Natural killer cell treated with Interleukin-12 subunit alpha and Interleukin-12 subunit beta and Interleukin-15 and Interleukin-18, amount 100 ng/mL, for 72 hours (primary cell): ENCODE results near the gene CHST3. TPM values are rescaled to one million over a fixed set of nuclear protein-coding genes. Genes with fewer than 3 reads are reported as not detected.
A peak's percentile ranks its signal among the peaks of the same experiment; 100 is the strongest.
"Not testable (repeated sequence)": the region's sequence is repeated elsewhere in the genome, so short reads cannot be mapped to it uniquely, and the experiment has no call there.

Experiments
- ATAC-seq, 2 donors: fragments of 150-1000 bp; cut with Tn5 transposase in 1 of 2; sonication (Bioruptor Pico), chemical (Tn5 transposase) in 1 of 2; 2 replicates each; pipeline ENCODE4 v1.10.0; 2021
- DNase-seq: peaks from one replicate; pipeline ENCODE4 v3.0.0; 2022; ENCODE audit warnings: low spot score
- H3K27ac Mint-ChIP-seq, 2 donors: 1 replicate in 1 of 2; 2 replicates in 1 of 2; pipeline ENCODE4 v1.8.0; 2022; ENCODE audit warnings: mixed read lengths in 2 of 2, mild to moderate bottlenecking in 1 of 2, moderate library complexity in 1 of 2
- H3K27me3 Mint-ChIP-seq, 2 donors: 1 replicate in 1 of 2; 2 replicates in 1 of 2; pipeline ENCODE4 v1.8.0; 2022; ENCODE audit warnings: mixed read lengths in 2 of 2
- H3K36me3 Mint-ChIP-seq: one replicate; pipeline ENCODE4 v1.8.0; 2022; ENCODE audit warnings: mixed read lengths
- H3K4me1 Mint-ChIP-seq, 2 donors: 1 replicate in 1 of 2; 2 replicates in 1 of 2; pipeline ENCODE4 v1.8.0; 2022; ENCODE audit warnings: low read depth in 2 of 2, mixed read lengths in 2 of 2, mild to moderate bottlenecking in 1 of 2
- H3K4me3 Mint-ChIP-seq: one replicate; pipeline ENCODE4 v1.8.0; 2022; ENCODE audit warnings: mixed read lengths
- H3K9me3 Mint-ChIP-seq: 2 replicates; pipeline ENCODE4 v1.8.0; 2022; ENCODE audit warnings: mixed read lengths
- total RNA-seq, 2 donors: library from RNA; stranded (reverse); gene quantifications; one replicate each; pipeline ENCODE4 v1.2.3, GENCODE V29; 2022

The CHST3 gene
- total RNA-seq, 2 donors from 2014 or later: not detected

DNA sequence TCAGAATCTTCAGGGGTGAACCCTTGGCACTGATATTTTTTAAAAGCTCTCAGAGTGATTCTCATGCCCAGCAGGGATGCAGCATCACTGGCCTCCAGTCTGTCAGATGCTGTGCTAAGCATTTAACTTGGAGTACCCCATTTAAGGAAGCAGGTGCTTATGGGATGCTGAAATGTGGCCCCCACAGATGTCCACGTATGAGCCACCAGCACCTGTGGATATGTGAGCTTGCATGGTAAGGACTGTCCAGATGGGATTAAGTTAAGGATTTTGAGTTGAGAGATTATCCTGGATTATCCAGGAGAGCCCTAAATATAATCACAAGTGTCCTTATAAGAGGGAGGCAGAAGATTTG is 17.7 kb downstream of the CHST3 start:
- no peak for DNase-seq
- H3K4me3 Mint-ChIP-seq: no peak overlapping the region
- no peaks in the 10 kb centered on the region for H3K36me3 Mint-ChIP-seq
- ATAC-seq: no peak
- H3K4me1 Mint-ChIP-seq: peaks cover 9 to 18% of the 10 kb centered on the region in 2 donors
- H3K27ac Mint-ChIP-seq: no peak overlapping the region
- peaks cover 7 to 10% of the 10 kb centered on the region in 2 donors for H3K27me3 Mint-ChIP-seq
- no peaks in the 10 kb centered on the region for H3K9me3 Mint-ChIP-seq

DNA sequence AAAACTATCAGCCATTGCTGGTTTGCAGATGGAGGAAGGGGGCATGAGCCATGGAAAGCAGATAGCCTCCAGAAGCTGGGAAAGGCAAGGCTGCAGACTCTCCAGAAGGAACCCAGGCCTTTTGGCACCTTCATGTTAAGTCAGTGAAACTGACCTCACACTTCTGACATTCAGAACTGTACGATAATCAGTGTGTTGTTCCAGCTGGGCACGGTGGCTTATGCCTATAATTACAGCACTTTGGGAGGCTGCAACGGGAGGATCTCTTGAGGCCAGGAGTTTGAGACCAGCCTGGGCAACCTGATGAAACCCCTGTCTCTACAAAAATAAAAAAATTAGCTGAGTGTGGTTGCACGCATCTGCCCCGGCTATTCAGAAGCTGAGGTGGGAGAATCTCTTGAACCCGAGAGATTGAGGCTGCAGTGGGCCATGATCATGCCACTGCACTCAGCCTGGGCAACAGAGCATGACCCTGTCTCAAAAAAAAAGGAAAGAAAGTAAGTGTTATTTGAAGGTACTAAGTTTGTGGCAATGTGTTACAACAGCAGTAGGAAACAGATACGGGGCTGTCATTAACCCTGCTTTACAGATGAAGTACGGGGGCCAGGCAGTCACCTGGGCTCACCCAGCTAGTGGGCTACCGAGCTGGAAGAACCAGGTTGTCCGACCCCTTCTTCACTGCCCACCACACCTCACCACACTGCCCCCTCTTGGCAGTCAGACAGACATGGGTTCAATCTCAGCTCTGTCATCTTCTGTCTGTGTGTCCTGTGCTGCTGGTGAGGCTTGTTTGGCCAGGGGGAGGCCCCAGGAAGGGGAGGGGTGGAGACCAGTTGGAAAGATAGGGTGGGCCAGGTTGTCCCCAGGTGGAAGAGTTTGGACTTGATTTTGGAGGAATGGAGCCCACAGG is 18.3 kb downstream of the CHST3 start:
- ATAC-seq (no peak), DNase-seq (no peak)
- no peak overlapping the region for H3K4me3 Mint-ChIP-seq
- H3K27ac Mint-ChIP-seq: no peak overlapping the region
- peaks cover 9 to 18% of the 10 kb centered on the region in 2 donors for H3K4me1 Mint-ChIP-seq
- no peaks in the 10 kb centered on the region for H3K36me3 Mint-ChIP-seq
- H3K27me3 Mint-ChIP-seq: peaks cover 7 to 10% of the 10 kb centered on the region in 2 donors
- H3K9me3 Mint-ChIP-seq: no peaks in the 10 kb centered on the region

DNA sequence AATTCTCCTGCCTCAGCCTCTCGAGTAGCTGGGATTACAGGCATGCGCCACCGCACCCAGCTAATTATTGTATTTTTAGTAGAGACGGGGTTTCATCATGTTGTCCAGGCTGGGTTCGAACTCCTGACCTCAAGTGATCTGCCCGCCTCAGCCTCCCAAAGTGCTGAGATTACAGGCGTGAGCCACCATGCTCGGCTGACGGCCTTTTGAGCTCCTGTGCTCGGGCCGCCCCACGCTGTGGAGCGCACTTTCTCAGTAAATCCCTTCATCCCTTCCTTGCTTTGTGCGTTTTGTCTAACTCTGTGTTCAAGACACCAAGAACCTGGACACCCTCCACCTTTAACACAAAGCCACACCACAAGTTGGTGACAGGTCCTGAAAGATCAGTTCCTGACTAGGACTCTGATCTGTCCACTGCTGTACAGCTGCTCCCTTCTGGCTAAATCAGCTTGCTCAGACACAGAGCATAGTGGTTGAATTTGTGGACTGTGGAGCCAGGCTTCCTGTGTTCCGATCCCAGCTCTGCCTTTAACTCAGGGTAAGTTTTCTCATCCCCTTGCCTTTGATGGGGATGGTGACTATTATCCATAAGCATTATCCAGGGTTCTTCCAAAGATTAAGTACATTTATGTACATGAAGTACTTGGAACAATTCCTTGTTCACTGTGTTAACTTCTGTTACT is 20.1 kb downstream of the CHST3 start:
- no peak overlapping the region for H3K27ac Mint-ChIP-seq
- ATAC-seq: no peak
- DNase-seq: no peak
- no peak overlapping the region for H3K4me3 Mint-ChIP-seq
- H3K4me1 Mint-ChIP-seq: peaks cover 9 to 18% of the 10 kb centered on the region in 2 donors
- H3K9me3 Mint-ChIP-seq: no peaks in the 10 kb centered on the region
- H3K27me3 Mint-ChIP-seq: peaks cover 5 to 10% of the 10 kb centered on the region in 2 donors
- no peaks in the 10 kb centered on the region for H3K36me3 Mint-ChIP-seq

DNA sequence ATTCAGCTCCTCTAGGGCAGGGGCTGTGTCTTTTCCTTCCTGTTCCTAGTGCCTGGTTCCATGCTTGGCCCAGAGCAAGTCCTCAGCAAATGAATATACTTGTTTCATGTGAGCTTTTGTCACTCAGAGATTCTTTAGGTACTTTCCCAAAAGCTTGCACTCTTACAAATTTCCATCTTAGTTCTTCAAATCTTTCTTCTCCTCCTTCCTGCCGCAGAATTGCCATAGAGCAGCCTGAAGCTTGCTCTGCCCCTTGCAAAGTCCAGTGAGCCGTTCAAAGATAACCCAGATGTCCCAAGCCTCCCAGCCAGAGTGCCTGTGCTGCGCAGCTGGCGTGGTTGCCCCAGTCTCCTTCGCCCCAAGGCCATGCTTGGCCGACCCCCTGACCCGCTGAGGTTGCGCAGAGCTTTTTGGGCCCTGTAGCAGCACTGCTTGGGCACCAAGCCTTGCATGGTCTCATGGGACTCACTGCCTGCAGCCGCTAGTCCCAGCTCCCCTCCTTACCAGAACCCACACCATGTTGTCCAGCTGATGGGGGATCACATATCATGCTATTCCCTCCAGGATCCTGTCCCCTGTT is 20.7 kb downstream of the CHST3 start:
- Mint-ChIP-seq H3K27me3 (peaks cover 9 to 10% of the 10 kb centered on the region in 2 donors), H3K36me3 (no peaks in the 10 kb centered on the region), H3K27ac (peak overlapping the region; percentile 14 to 34), H3K4me3 (peak overlapping the region; percentile 73), H3K4me1 (peaks cover 12 to 18% of the 10 kb centered on the region in 2 donors), H3K9me3 (no peaks in the 10 kb centered on the region)
- ATAC-seq (no peak), DNase-seq (no peak)

DNA sequence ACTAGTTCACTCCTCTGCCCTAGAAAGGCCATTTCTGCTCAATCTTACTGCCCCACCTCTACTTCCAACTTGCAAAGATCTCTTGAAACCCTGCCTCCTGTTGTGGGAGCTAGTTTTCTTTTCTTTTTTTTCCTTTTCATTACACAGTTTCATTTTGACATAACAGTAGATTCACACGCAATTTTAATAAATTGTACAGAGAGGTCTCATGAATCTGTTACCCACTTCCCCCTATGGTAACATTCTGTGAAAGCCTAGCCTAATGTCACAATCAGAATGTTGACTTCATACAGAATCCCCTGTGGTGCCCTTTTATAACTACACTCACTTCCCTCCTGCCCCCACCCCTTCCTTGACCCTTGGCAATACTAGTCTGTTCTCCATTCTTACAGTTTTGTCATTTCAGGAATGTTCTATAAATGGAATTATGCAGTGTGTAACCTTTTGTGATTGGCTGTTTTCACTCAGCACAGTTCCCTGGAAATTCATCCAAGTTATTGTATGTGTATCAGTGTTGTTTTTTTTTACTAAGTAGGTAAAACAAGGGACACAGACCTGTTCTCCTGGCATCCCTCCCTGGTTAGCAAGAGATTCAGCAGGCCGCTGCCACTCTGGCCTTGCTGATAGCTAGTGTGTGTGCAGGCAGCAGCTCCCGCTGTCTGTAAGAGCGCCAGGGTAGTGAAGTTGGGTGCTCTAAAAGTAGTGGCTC is 21.5 kb downstream of the CHST3 start:
- H3K27me3 Mint-ChIP-seq: peaks cover 10% of the 10 kb centered on the region in 2 donors
- peak overlapping the region; percentile 14 to 34 for H3K27ac Mint-ChIP-seq
- no peak for DNase-seq
- H3K9me3 Mint-ChIP-seq: no peaks in the 10 kb centered on the region
- H3K4me1 Mint-ChIP-seq: peaks cover 12 to 18% of the 10 kb centered on the region in 2 donors
- peak overlapping the region; percentile 73 for H3K4me3 Mint-ChIP-seq
- H3K36me3 Mint-ChIP-seq: no peaks in the 10 kb centered on the region
- peak; percentile 76 to 85 for ATAC-seq

DNA sequence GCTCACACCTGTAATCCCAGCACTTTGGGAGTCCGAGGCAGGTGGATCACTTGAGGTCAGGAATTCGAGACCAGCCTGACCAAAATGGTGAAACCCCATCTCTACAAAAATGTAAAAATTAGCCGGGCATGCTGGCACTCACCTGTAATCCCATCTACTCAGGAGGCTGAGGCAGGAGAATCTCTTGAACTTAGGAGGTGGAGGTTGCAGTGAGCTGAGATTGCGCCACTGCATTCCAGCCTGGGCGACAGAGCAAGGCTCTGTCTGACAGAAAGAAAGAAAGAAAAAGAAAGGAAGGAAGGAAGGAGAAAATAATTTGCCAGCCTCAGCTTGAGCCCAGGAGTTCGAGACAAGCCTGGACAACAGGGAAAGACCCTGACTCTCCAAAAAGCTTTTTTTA is 24.7 kb downstream of the CHST3 start:
- DNase-seq, H3K9me3 Mint-ChIP-seq, H3K36me3 Mint-ChIP-seq, ATAC-seq, H3K4me3 Mint-ChIP-seq, H3K27ac Mint-ChIP-seq: not testable (repeated sequence)
- peaks cover 14 to 18% of the 10 kb centered on the region in 2 donors for H3K27me3 Mint-ChIP-seq
- peaks cover 12 to 18% of the 10 kb centered on the region in 2 donors for H3K4me1 Mint-ChIP-seq

DNA sequence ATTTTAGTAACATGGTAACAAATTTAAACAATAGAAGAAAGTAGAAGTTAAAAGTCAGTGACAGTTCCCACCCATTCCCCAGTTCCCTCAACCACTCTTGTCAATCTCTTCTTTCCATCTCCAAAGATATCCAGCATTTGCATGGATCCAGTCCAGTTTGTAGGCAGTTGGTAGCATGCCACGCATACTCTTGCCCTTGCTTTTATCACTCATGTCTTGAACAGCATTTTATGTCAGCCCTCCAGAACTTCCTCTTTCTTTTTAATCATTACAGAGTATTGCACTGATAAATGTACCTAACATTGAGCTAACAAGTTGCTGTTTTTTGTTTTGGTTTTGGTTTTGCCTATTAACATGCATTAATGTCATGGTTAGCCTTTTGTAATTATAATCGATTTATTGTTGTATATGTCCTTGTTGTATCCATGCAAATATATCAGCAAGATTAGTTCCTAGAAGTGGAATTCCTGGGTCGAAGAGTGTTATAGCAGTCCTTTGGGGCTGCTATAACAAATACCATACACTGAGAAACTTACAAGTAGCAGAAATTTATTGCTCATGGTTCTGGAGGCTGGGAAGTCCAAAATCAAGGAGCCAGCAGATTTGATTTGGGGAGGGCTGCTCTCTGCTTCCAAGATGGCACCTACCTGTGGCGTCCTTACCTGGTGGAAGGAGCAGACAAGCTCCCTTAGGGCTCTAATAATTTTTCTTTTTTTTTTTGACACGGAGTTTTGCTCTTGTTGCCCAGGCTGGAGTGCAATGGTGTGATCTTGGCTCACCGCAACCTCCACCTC is 25.7 kb downstream of the CHST3 start:
- H3K9me3 Mint-ChIP-seq: no peaks in the 10 kb centered on the region
- ATAC-seq: no peak
- peaks cover 12 to 14% of the 10 kb centered on the region in 2 donors for H3K4me1 Mint-ChIP-seq
- H3K4me3 Mint-ChIP-seq: no peak overlapping the region
- H3K27ac Mint-ChIP-seq: no peak overlapping the region
- DNase-seq: no peak
- peaks cover 14 to 18% of the 10 kb centered on the region in 2 donors for H3K27me3 Mint-ChIP-seq
- H3K36me3 Mint-ChIP-seq: no peaks in the 10 kb centered on the region

DNA sequence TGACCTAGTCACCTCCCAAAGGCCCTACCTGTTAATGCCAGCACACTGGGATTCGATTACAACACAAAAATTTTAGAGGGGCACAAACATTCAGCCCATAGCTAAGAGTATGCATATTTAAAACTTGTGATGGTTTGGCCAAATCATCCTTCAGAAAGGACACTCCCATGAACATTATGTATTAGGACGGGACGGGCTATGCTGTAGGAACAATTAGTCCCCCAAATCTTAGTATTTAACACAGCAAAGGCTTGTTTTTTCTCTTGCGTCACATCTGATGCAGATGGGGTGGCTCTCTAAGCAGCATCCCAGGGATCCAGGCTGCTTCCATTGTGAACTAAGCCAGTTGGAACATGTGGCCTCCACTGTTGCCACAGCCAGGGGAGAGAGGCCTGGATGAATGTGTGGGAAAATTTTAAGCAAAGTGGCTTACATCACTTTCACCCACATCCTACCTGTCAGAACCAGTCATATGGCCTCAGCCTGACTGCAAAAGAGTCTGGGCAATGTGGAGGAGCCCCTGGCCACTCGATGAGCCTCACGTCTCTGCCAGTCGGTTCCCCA is 26.6 kb downstream of the CHST3 start:
- H3K4me3 Mint-ChIP-seq: no peak overlapping the region

DNA sequence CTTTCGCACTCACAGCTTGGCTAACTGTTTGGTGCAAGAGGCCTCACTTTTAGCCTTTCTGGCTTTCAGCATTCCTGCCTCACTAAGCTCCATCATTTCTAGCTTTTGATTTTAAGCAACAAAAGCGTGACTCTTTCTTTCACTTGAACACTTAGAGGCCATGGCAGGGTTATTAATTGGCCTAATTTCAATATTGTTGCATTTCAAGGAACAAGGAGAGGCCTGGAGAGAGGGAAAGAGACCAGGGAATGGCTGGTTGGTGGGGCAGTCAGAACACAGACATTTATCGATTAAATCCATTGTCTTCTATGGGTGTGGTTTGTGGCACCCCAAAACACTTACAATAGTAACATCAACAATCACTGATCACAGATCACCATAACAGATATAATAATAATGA is 31.3 kb downstream of the CHST3 start:
- no peaks in the 10 kb centered on the region for H3K36me3 Mint-ChIP-seq
- H3K4me1 Mint-ChIP-seq: peaks cover 5% of the 10 kb centered on the region in 2 donors
- ATAC-seq (no peak), DNase-seq (no peak)
- H3K27ac Mint-ChIP-seq: no peak overlapping the region
- H3K9me3 Mint-ChIP-seq: no peaks in the 10 kb centered on the region
- no peak overlapping the region for H3K4me3 Mint-ChIP-seq
- H3K27me3 Mint-ChIP-seq: peaks cover 7 to 8% of the 10 kb centered on the region in 2 donors

More for the DNA sequence above, 26.6 kb downstream of the CHST3 start:
- Mint-ChIP-seq H3K27me3 (peaks cover 8 to 11% of the 10 kb centered on the region in 2 donors), H3K27ac (no peak overlapping the region), H3K36me3 (no peaks in the 10 kb centered on the region), H3K9me3 (no peaks in the 10 kb centered on the region), H3K4me1 (peaks cover 4 to 5% of the 10 kb centered on the region in 2 donors)
- ATAC-seq: no peak
- DNase-seq: no peak

DNA sequence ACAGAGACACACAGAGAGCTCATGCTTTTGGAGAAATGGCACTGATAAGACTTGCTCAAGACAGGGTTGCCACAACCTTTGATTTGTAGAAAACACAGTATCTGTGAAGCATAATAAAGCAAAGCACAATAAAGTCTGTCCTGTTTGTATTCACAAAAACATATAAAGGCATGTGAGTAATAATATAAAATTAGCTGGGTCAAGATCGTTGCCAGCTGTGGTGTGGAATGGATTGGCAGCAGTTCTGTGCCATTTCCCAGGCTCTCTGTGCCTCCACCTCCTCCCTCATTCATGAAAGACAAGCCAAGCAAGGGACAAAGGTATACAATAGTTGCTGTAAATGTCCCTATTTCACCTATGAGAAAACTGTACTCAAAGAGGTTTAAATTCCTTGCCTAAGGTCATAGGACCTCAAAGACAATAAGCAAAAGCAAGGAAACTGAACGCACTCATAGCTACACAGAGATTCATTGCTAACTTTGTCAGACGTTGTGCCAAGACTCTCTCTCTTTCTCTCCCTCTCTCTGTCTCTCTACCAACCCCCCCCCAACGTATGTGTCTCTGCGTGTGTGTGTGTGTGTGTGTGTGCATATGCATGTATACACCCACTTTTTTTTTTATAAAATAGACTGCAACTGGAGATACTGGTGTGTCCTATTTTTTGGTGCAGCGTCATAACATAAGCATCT is 31.8 kb downstream of the CHST3 start:
- peaks cover 5% of the 10 kb centered on the region in 2 donors for H3K4me1 Mint-ChIP-seq
- H3K36me3 Mint-ChIP-seq: no peaks in the 10 kb centered on the region
- peaks cover 7 to 8% of the 10 kb centered on the region in 2 donors for H3K27me3 Mint-ChIP-seq
- ATAC-seq (no peak), DNase-seq (no peak)
- no peaks in the 10 kb centered on the region for H3K9me3 Mint-ChIP-seq
- no peak overlapping the region for H3K4me3 Mint-ChIP-seq
- no peak overlapping the region for H3K27ac Mint-ChIP-seq

DNA sequence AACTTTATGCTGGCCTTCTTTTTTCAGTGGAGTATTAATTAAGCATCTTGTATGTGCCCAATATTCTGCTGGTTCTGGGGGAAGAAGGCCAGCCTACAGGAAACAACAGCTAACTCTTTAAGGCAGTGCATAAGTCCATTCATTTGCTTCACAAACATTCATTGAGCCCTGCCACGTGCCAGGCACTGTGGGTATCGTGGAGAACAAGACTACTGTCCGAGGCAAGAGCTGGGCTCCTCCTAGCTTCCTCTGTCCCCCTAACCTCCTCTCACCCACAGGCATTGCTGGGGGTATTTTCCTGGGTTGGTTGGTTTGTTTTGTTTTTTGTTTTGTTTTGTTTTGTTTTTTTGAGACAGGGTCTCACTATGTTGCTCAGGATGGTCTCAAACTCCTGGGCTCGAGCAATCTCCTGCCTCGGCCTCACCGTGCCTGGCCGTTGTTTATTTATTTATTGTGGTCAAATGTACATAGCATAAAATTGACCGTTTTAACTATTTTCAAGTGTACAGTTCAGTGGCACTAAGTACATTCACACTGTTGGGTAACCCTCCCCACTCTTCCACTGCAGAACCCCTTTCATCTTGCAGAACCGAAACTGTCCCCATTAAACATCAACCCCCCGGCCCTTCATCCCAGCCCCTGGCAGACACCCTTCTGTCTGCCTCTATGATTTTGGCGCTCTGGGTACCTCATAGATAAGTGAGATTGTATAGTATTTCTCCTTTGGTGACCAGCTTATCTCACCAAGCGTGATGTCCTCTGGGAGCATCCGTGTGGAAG is 32.6 kb downstream of the CHST3 start:
- Mint-ChIP-seq H3K9me3 (no peaks in the 10 kb centered on the region), H3K27ac (no peak overlapping the region), H3K4me3 (no peak overlapping the region), H3K4me1 (peaks cover 5% of the 10 kb centered on the region in 2 donors), H3K27me3 (peaks cover 7 to 8% of the 10 kb centered on the region in 2 donors), H3K36me3 (no peaks in the 10 kb centered on the region)
- DNase-seq: no peak
- no peak for ATAC-seq
